HG03520 (cell line): ENCODE measurements around the gene DCLK1.

Experiments
- ATAC-seq: cut with Tn5 transposase; IDR thresholded peaks from one replicate; pipeline ENCODE4 v1.9.1; 2021; ENCODE audit warnings: mild to moderate bottlenecking, moderate library complexity; ENCODE audit not compliant: unreplicated experiment

The DCLK1 gene

GRCh38 chr13:35909837-35910540 lies 221.2 kb downstream of the DCLK1 start:
- ATAC-seq: no peak

- ATAC-seq: no peak
Observed at GRCh38 chr13:35909091-35909490, 222.1 kb downstream of the DCLK1 start.

- ATAC-seq: no peak
Observed at GRCh38 chr13:35908226-35908625, 223.0 kb downstream of the DCLK1 start.

DNA sequence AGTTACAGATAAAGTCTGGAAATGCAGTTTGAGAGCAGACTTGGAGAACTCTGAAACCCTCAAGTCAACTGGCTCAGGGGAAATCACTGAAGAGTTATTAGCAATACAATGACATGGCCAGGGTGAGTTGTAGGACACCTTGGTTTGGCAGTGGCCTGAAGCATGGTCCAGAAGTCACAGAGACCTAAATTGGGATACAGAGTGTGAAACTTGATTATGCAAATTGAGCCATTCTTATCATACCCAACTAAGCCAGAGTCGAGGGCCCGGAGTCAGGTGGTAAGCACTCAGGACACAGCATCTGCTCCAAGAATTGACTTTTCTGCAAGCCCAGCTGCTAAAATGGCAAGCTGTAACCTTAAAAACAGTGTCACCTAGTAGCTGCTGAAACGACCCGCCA lies 224.5 kb downstream of the DCLK1 start:
- ATAC-seq: no peak

DNA sequence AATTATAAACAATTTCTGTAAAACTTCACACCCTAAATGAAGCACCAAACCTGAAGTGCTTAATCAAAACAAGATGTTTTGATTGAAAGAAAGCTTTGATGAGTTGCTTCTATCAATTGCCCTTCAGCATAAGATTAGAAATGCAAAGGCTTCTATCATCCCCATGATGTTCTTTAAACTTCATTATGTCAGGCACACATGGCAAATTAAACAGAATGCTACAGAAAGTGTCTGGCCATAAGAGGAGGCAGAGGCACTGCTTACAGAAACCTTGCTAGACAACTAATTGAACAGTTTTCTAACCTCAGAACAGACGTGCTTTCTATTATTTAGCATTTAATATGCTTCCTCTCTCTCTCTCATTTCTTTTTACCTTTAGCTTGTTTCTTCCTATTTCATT lies 228.1 kb downstream of the DCLK1 start:
- no peak for ATAC-seq

- ATAC-seq: no peak
Observed at GRCh38 chr13:35898041-35898440, 233.1 kb downstream of the DCLK1 start.

DNA sequence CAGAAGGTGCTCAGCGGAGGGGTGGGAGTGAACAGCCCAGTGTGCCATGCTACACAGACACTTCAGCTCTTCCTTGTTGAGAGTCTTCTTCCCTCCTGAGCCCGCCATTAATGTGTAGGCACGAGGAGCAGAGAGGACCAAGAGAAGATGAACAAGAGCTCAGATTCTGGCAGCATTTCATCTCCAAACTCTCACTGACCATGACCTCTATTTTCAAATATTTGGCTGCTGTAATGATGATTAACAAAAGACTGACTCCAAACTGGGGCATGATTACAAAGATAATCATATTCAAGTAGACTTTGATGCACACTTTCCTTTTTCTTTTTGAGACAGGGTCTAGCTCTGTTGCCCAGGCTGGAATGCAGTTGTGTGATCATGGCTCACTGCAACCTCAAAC lies 236.5 kb downstream of the DCLK1 start:
- no peak for ATAC-seq

DNA sequence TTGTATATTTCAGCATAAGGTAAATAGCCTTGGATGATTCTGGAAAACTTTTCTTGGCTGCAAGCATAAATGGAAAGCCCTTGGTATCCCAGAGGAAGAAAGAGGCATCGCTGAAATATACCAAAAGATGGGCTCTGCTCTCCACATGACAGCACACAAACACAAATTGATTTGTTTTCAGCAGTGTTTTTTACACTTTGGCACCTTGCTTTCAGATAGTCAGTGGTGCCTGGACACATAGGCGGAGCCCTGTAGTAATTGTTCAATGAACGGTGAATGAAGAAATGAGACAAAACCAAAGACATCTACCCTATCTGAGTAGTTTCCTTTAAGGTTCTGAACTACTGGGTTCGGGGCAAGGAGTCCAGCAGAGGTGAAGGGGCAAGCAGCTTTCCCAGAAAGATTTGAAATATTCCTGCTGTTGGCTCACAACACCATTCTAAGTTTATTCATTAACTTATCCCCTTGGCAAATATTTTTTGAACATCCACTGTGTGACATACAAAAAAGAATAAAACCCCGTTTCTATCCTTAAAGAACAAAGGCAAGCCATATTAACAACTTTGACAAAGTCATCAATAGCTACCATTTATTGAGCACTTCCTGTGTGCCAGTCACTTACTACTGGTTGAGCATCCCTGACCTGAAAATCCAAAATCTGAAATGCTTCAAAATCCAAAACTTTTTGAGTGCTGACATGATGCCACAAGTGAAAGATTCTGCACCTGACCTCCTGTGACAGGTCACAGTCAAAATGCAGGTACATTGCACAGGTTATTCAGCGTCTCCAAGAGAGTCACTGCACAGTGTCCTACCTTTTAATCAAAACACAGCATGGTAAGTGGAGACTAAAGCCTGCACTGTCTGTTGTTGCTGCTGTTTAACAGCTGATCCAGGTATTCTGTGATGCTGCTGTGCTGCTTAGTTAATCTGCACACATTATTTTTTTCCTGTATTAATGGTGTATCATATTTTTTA lies 238.1 kb downstream of the DCLK1 start:
- no peak for ATAC-seq

DNA sequence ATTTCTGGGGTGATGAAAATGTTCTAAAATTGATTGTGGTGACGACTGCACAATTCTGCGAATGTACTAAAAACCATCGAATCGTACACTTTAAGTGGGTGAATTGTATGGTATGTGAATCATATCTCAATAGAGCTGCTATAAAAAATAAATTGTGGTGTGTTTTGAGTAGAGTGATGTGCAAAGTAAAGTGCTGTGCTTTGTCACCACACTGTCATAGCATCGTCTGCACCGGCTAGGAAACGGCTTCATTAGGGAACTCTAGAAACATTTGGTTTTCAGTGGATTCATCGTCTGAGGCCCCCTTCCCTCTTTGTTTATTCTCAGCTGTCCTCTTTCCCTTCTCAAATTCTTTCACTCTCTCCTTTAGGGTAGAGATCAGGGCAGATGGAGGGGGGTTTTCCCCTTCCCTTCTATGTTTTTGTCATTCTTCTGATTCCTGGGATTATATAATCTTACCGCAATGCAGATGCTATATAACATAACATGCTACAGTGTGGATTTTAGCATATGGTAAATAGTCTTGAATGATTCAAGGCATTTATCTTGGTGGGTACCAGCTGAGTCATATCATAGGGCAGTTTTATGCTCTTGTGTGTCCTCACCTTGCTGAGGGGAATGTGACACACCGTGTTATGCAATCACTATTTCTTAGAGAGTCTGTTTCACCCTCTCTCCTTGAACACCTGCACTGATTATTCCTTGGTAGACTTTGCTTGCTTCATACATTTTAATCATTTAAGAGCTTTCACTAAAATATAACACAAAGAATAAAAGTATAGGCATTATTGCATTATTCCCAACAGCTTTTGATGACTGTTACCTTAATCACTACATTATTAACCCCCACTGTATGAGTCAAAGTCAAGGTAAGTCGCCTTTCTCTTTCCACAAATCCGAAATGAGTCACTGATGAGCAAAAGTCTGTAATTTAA lies 239.4 kb downstream of the DCLK1 start:
- ATAC-seq: no peak

DNA sequence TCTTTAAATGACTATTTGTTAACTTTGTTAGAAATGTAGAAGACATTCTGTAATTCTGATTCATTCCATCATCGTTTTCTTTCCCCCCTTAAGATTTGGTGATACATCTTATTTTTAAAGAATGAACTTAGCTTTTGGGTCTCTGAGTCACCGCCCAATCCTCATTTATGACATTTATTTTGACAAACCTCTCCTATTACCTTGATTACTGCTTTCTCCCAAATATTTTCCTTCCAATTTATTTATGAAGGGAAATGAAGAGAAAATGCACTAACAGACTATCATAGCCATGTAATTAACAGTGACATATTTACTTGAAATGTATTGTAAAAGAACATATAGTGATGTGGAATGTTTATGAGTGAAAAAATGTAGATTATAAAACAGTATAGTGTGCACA lies 241.6 kb downstream of the DCLK1 start:
- no peak for ATAC-seq

- ATAC-seq: no peak
Observed at GRCh38 chr13:35888981-35889380, 242.2 kb downstream of the DCLK1 start.

DNA sequence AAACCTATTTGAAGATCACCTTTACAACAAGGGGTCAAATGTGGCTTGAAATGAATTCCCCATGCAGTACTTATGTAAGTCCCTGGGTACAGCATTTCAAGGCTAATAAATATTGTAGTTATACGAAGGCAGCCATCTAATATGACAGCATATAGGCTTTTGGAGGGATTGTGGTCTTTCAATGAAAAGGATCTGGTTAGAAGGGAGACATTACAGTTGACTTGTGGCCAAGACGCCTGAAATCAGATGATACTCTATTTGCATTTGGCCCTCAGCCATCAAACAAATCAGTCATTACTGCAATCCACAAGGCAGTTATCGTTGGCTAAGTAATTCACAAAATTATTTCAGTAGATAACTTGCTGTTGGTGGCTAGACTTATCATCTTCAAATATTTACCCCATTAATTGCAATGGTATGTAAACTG lies 242.7 kb downstream of the DCLK1 start:
- ATAC-seq: no peak

GRCh38 chr13:35887115-35887666 lies 244.0 kb downstream of the DCLK1 start:
- ATAC-seq: no peak

DNA sequence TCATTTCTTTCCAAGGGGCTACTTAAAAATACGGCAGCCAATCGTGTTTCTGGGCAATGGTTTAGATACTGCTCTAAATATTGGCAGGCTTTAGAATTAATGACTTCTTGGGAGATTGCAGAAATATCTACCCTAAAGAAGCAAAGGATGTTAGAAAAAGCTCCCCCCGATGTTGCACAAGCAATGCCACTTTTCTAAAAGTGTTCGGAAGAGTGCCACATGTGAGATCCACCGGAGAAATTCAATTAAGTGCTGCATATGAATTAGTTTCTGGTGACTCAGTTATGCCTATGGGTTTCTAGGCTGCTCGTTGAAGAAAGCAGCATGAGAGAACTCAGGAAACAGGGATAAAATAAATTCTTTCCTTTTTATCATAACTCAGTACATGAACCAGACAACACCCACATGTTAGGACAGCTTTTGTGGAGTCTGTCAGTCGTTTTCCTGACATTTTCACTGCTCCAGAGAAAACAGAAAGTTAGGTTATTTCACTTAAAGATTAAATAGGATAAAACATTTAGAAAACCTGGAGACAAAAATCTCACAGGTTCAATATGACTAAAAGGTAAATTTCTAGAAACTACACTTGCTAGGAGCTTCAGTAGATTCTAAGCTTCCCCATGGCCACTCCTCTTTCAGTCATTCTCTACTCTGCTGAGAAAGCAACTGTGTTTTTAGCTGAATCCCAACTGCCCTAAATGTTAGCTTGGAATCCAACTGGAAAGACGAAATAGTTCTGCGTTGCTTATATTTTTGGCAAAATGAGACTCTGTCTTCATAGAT lies 244.7 kb downstream of the DCLK1 start:
- ATAC-seq: no peak

DNA sequence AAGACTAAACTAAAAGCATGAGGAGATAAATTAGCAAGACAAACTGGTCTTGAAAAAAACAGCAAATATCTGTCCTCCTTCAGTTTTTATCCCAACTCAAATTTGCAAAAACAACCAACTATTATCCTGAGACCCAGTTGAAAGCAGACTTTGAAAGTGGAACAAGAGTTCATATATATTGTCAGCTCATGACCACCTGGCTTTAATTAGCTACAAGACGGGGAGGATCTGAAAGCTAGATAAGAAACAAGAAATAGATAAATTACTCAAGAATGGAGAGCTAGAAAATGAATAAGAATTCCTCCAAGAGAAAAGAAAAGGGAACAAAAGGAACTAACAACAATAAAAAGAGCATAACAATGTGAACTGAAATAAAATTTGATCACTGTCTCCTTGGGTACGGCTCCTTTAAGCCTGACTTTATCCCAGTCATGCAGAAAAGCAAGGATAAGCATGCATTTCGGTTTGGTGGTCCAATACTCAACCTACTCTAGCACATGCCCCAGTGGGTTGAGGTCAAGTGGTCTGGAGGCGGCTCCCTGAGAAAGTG lies 246.9 kb downstream of the DCLK1 start:
- no peak for ATAC-seq

DNA sequence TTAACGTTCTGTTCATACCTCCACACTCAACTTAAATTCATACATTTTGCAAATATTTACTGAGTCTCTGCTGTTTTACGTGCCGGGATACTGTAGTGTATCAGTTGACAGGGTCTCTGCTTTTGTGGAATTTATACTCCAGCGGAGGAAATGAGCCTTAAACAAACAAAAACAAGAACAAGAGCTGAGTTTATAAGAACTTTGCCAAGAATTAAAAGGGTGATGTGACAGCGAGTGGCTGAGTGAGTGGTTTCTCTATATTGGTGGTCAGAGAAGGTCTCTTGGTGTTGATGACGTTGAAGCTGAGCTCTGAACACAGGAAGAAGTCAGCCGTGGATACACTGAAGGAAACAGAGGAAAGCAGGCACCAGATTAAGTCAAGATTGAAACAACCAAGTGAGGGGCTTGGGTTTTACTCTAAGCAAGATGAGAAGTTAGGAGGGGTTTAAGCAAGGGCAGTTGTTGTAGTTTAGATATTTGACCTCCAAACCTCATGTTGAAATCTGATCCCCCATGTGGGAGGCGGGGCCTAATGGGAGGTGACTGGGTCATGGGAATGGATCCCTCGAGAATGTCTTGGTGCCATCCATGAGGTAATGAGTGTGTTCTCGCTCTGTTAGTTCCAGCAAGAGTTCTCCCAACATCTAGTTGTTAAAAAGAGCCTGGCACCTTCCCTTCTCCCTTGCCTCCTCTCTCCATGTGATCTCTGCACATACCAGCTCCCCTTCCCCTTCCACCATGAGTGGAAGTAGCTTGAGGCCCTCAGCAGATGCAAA lies 248.3 kb downstream of the DCLK1 start:
- no peak for ATAC-seq

DNA sequence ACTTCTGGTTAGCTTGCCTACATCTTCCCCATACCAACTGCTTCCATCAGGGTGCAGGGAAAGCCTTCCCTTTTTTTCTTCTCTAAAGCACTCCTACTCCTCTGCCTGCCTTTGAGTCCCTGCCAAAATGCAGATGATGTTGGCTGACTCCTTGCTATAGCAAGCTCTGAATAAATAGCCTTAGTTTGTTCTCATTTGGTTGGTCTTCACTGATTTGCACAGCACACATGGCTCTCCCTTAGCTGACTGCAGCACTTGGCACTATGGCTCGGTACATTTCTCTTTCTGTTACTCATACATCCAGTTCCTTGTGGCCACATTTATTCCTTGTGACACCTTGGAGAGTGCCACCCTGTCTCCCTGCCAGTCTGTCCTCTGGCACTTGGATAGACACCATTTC lies 249.8 kb downstream of the DCLK1 start:
- no peak for ATAC-seq

- ATAC-seq: no peak
Observed at GRCh38 chr13:35879111-35879510, 252.1 kb downstream of the DCLK1 start.

DNA sequence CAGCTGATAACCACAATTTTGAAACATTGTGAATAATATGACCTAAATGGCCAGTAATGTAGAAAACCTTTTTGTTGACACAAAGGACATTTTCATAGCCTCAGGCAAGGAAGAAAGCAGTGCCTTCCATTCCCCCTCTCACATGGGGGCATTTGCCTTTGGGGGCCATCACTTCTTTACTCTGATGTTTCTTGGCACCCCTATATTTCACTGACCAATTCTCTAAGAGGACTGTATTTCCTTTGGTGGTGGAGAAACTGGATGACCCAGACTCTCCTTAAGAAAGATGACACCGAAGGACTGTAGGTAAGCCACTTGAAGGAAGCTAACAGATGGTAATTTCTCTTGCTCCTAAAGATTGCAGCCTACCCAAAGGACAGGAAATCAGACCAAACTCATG lies 254.6 kb downstream of the DCLK1 start:
- ATAC-seq: no peak
